NCI-H1694 (cell line): ENCODE data around the gene TAS2R50.
"Not testable (repeated sequence)": the region's sequence is repeated elsewhere in the genome, so short reads cannot be mapped to it uniquely, and the experiment has no call there.

Experiments used
- DNase-seq: peaks from one replicate; lab custom pipeline; 2025; lab: John Stamatoyannopoulos, UW

TAS2R50 gene

GRCh38 chr12:10986812-10987211, at the start of gene TAS2R50:
Gene TAS2R50 (minus strand): TSS chr12:10986912. CDS start chr12:10986860, 52 bp downstream.
- DNase-seq = no peak

- not testable (repeated sequence) for DNase-seq
Observed at GRCh38 chr12:11033959-11034358, 47.2 kb upstream of the TAS2R50 start.

GRCh38 chr12:11031307-11031706, 44.6 kb upstream of the TAS2R50 start, which contains the start of gene TAS2R31:
Gene TAS2R31 (minus strand): TSS chr12:11031407. CDS start chr12:11031335, 72 bp downstream.
- no peak for DNase-seq

GRCh38 chr12:11026118-11026517, 39.4 kb upstream of the TAS2R50 start:
- no peak for DNase-seq

- no peak for DNase-seq
Observed at GRCh38 chr12:11023387-11023786, 36.7 kb upstream of the TAS2R50 start.

GRCh38 chr12:11022520-11022919, 35.8 kb upstream of the TAS2R50 start, which contains the start of gene TAS2R19:
Gene TAS2R19 (minus strand): TSS chr12:11022620. CDS start chr12:11022571, 49 bp downstream.
- DNase-seq = no peak

GRCh38 chr12:11016937-11017336, 30.2 kb upstream of the TAS2R50 start:
- no peak for DNase-seq

- DNase-seq = no peak
Observed at GRCh38 chr12:11015775-11016430, 29.2 kb upstream of the TAS2R50 start.

- DNase-seq = no peak
Observed at GRCh38 chr12:11014234-11014633, 27.5 kb upstream of the TAS2R50 start.

- no peak for DNase-seq
Observed at GRCh38 chr12:11007608-11008007, 20.9 kb upstream of the TAS2R50 start.

- no peak for DNase-seq
Observed at GRCh38 chr12:10998204-10998603, 11.5 kb upstream of the TAS2R50 start, which contains the start of gene TAS2R20. Gene TAS2R20 (minus strand): TSS chr12:10998304. CDS start chr12:10997875, 429 bp downstream.

GRCh38 chr12:10994307-10994706, 7.6 kb upstream of the TAS2R50 start:
- DNase-seq = no peak

- DNase-seq = no peak
Observed at GRCh38 chr12:10989107-10989506, 2.4 kb upstream of the TAS2R50 start.

GRCh38 chr12:10982244-10982643, 4.5 kb downstream of the TAS2R50 start:
- DNase-seq = no peak

- DNase-seq = no peak
Observed at GRCh38 chr12:10974965-10975364, 11.7 kb downstream of the TAS2R50 start.

- DNase-seq = no peak
Observed at GRCh38 chr12:10968765-10969456, 17.8 kb downstream of the TAS2R50 start.

GRCh38 chr12:10967409-10967808, 19.3 kb downstream of the TAS2R50 start:
- DNase-seq = no peak

GRCh38 chr12:10966314-10966713, 20.4 kb downstream of the TAS2R50 start:
- DNase-seq = no peak

- no peak for DNase-seq
Observed at GRCh38 chr12:10965476-10965875, 21.2 kb downstream of the TAS2R50 start.

- no peak for DNase-seq
Observed at GRCh38 chr12:10960211-10960610, 26.5 kb downstream of the TAS2R50 start.

- DNase-seq = peak; percentile 7
Observed at GRCh38 chr12:10959804-10960203, 26.9 kb downstream of the TAS2R50 start.

- DNase-seq = no peak
Observed at GRCh38 chr12:10957741-10958140, 29.0 kb downstream of the TAS2R50 start.

GRCh38 chr12:10956085-10956484, 30.6 kb downstream of the TAS2R50 start:
- DNase-seq = no peak
